Stimulated activated CD4-positive, alpha-beta T cell treated with anti-CD3 and anti-CD28 coated beads, Interleukin-12 subunit alpha, Interleukin-12 subunit beta, amount 100 ng/mL, for 24 hours (primary cell): ENCODE results near the gene PTCH1.

Source experiments
- DNase-seq, 2 experiments: peaks; one replicate each; pipeline ENCODE4 v3.0.0-alpha.2; 2020; ENCODE audit warnings: low read depth in 2 of 2

PTCH1 gene

GRCh38 chr9:95516734-95517558, at the start of gene PTCH1:
PTCH1 (minus strand) TSS chr9:95516971.
- DNase-seq, result peak in 1 of 2 experiments; percentile 32

GRCh38 chr9:95565982-95566381, 49.2 kb upstream of the PTCH1 start:
- no peak for DNase-seq

DNA sequence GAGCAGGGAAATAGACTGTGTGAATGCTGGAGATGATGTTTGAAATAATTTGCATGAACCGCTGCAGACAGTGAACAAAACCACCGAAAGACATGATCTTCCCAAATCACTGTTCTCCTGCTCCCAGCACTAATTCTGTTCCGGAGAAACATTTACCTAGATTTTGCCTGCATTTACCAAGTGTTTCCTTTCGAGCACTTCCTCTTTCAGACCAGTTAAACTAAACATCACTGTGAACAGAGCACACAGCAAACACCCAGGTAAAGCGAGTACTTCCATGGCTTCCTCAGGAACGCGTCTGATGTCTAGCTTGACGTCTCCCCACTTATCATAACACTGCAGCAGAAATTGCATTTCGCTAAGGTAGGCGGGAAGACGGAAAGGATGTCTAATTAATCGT, 45.1 kb upstream of the PTCH1 start:
- no peak for DNase-seq

GRCh38 chr9:95557142-95557541, 40.4 kb upstream of the PTCH1 start:
- DNase-seq, result no peak

- no peak for DNase-seq
Measured at GRCh38 chr9:95556521-95556920, 39.8 kb upstream of the PTCH1 start.

DNA sequence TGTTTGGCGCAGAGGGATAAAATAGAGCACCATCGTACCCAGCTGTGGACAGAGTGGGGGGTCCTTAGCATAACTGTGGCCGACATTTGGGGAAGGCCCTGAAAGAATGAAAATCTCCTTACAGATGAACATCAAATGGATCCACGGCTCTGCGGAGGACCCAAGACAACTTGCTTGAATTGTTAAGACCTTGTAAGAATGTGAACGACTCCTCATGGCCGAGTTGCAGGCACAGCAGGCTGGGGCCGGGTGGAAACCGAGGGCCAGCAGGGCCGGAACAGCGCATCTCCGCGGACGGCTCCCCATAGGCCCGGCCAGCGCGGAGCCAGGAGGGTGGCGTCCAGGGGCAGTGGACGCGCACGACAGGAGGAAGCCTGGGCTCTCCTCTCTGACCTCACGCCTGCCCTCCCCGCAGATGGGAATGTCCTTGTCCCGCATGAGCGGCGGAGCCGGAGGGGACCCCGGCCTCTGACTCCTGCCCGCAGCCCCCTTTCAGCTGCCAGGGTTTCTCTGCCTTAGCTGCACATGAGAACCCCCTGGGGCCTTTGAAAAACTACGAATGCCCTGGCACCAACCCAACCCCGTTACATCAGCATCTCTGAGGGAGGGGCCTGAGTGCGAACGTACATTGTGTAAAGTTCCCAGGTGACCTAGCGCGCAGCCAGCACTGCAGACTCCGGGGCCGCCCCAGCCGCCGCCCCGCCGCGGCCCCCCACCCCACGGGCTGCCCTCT, 36.2 kb upstream of the PTCH1 start:
- peak in 1 of 2 experiments; percentile 6 for DNase-seq

- DNase-seq, result no peak
Measured at GRCh38 chr9:95552255-95552654, 35.5 kb upstream of the PTCH1 start.

DNA sequence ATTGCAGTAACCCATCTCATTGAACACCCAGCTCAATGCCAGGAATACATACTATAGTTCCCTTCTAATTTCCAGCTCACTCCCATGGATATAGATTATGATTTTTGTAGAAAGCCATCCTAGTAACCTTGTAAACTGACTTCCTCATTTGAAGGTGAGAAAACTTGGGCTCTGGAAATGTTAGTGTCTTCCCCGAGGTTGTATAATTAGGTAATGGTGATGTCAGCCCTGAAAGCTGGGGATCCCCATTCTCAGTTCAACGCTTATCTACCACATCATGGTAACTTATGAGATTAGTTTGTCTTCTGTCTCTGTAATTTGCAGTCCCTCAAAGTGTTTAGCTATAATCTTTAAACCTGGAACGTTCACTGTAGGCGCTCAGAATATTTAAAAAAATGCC, 34.6 kb upstream of the PTCH1 start:
- no peak for DNase-seq

- DNase-seq, result no peak
Measured at GRCh38 chr9:95545831-95546567, 29.2 kb upstream of the PTCH1 start.

DNA sequence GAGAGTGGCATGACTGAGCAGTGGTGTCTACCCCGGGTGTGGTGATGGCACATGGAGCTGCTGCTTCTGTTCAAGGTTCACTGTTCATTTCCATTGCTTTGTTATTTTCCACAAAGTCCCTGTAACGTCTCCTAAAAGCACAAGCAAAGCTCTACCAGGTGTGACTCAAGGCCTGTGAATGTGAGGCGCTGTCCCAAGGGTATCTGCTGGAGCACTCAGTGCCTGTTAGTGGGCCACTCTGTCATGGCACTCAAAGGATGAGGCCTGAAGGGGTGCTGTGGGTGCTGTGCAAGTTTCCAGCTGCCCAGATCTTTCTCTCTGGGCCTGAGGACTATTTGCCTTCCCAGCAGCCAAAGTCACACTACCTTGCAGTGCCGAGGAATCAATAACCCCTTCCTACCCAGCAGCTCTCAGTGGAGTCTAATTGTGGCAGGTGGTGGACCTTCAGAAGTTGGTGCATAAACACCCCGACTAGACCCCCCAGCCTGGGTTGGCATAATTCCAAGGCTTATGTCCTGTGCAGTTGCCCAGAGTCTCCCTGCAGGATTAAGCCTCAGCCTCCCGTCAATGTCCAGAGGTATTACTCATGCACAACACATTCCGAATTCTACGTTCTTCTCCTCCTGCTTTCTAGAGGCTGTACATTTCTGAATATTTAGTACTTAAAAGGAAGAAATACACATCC, 17.4 kb upstream of the PTCH1 start:
- DNase-seq, result no peak

DNA sequence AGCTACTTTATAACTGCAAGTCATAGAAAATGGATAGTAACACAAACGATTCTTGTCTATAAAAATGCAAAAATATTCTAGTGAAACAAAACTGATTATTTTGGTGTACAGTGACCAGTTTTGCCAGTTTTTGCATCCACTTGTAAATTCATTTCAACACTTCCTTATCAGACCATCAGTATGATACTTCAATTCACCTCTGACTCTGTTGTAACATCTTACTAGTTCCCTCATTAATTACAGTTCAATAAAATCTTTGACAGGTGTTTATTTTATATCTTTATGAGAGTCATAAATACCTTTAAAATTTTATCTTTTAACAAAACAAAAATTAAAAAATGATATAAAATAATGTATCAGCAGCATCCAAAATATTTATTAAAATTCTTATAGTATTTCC, 13.1 kb upstream of the PTCH1 start:
- DNase-seq, result no peak

DNA sequence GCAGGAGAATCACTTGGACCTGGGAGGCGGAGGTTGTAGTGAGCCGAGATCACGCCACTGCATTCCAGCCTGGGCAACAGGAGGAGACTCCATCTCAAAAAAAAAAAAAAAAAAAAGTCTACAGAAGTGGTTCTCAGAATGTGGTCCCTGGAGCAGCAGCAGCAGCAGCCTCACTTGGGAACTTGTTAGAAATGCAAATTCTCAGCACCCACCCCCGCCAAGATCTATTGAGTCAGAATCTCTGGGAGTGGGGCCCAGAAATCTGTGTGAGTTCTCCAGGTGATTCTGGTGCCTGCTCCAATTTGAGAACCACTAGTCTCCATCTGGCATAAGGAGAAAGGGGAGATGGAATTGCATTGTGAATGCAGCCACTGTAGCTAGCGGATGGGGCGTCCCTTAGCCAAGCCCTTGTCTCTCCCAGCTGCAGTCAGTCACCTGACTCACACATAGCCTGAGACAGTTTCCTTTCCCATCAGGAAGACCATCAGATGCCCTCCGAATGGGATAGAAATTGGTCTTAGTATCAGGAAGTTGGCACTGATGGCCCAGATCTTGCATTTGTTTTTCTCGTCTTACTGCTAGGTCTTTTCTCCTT, 12.2 kb upstream of the PTCH1 start:
- DNase-seq, result no peak

GRCh38 chr9:95522871-95523370, 6.2 kb upstream of the PTCH1 start:
- no peak for DNase-seq

DNA sequence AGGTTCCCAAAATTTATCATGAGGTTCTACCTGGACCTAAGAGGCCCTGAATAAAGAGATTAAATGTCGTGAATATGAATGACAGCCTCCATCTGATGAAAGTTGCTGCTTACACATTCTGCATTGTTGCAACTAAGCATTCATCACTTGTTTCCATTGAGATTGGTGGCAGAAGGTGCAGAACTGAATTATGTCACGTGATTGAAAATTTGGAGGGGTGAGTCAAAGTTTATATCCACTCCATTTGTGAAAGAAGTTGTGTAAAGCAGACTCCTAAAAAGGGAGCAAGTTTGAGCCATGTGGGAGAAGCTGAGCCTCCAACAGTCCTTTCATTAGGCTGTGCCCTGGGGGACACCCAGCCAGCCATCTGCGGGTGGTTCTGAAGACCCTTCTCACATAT, 4.9 kb upstream of the PTCH1 start:
- no peak for DNase-seq

GRCh38 chr9:95517559-95518425, 1.0 kb upstream of the PTCH1 start:
- DNase-seq, result no peak

GRCh38 chr9:95516221-95516733, 494 bp downstream of the PTCH1 start:
- DNase-seq, result no peak

DNA sequence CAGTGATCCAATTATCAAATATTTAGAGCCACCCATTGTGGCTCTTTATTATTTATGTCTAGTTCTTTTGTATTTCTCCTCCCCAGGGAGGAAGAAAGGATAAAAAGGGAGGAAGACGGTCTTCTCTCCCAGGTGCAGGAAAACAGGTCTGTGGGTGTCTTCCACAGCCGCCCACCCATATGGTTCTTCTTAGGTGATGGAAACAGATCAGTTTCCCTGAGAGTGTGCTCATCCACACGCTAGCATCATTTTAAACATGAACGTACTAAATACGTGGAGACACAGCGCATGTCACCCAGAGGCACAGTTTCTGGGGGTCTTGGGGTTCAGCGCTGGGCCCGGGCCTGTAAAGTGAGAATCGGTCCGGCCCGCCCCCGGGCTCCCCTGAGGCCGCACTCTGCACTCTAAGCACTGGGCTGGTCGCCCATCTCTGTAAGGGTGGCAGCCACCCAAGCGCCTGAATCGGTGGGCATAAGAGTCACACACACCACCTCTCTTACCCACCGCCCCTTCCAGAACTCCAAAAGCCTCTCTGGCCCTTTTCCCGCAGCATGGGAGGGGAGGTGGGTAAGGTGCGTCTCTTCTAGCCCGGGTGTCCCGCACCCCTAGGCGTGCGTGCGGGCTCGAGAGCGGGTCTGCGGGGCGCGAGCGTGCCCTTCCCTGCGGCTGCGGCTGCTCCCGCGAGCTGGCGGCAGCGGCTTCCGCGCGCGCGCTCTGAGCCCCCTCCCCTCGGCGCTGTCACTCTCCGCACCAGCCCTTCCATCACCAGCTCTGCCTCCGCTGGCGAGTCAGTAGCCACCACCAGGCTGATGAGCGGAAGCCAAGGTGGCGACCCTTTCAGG, 1.3 kb downstream of the PTCH1 start:
- DNase-seq, result no peak

GRCh38 chr9:95514342-95514741, 2.4 kb downstream of the PTCH1 start:
- no peak for DNase-seq

- DNase-seq, result no peak
Measured at GRCh38 chr9:95513711-95514110, 3.1 kb downstream of the PTCH1 start.
